Body of pancreas (tissue), 4 donors: Measurements from ENCODE around the gene XKR3.

ENCODE experiments used
- POLR2A ChIP-seq, 3 donors: fragments of 450-650 bp; IDR thresholded peaks; one replicate each; pipeline ENCODE4 v1.6.1; 2016; ENCODE audit warnings: antibody characterized with exemption in 3 of 3, mild to moderate bottlenecking in 2 of 3
- TF ChIP-seq, protein P1 (sequence below), 7 experiments: fragments of 450-650 bp in 4 of 7; fragments of 200-600 bp in 3 of 7; sonication (generic) in 3 of 7; IDR thresholded peaks; one replicate each; pipeline ENCODE4 v1.5.1; 2016 to 2019; ENCODE audit warnings: antibody characterized with exemption in 7 of 7

DNA sequence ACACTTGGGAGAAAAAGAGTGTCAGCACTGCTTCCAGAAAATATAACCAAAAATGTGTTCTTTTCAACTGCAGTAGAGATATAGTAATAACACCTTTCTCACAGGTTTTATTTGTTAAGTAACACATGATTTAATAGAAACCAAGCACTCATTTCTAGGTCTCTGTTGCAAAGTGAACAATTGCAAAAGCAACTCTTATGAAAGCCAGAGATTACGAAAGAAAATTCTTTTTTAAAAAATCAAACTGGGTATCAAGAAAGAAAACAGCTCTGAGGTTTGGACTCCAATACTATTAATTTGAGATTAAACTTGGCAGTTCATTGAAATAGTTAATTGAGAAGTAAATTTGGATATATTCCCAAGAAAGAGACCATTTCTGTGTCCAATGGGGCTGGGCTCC lies 9.8 kb upstream of the XKR3 start:
- TF ChIP-seq, protein P1, sequence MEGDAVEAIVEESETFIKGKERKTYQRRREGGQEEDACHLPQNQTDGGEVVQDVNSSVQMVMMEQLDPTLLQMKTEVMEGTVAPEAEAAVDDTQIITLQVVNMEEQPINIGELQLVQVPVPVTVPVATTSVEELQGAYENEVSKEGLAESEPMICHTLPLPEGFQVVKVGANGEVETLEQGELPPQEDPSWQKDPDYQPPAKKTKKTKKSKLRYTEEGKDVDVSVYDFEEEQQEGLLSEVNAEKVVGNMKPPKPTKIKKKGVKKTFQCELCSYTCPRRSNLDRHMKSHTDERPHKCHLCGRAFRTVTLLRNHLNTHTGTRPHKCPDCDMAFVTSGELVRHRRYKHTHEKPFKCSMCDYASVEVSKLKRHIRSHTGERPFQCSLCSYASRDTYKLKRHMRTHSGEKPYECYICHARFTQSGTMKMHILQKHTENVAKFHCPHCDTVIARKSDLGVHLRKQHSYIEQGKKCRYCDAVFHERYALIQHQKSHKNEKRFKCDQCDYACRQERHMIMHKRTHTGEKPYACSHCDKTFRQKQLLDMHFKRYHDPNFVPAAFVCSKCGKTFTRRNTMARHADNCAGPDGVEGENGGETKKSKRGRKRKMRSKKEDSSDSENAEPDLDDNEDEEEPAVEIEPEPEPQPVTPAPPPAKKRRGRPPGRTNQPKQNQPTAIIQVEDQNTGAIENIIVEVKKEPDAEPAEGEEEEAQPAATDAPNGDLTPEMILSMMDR (IDR thresholded peaks at IDR 0.05) = no peak
- TF ChIP-seq POLR2A (IDR thresholded peaks at IDR 0.05) = no peak
